GM12873 (cell line): Measurements from ENCODE around the gene SEC14L2.

Experiments
- CTCF ChIP-seq: IDR thresholded peaks from 2 replicates; pipeline ENCODE4 v1.5.1; 2012; ENCODE audit warnings: low read depth, mild to moderate bottlenecking, moderate library complexity, low read length, control low read depth; ENCODE audit not compliant: insufficient read depth; ENCODE audit errors: missing control alignments

Gene SEC14L2

GRCh38 chr22:30402028-30402765, 5.4 kb downstream of the SEC14L2 start:
- TF ChIP-seq CTCF, result no peak

GRCh38 chr22:30404307-30404706, 7.5 kb downstream of the SEC14L2 start:
- no peak for TF ChIP-seq CTCF

- TF ChIP-seq CTCF, result no peak
Observed at GRCh38 chr22:30405731-30406130, 8.9 kb downstream of the SEC14L2 start.

- no peak for TF ChIP-seq CTCF
Observed at GRCh38 chr22:30406400-30406799, 9.6 kb downstream of the SEC14L2 start.

GRCh38 chr22:30408388-30409102, 11.7 kb downstream of the SEC14L2 start:
- TF ChIP-seq CTCF, result no peak

- TF ChIP-seq CTCF, result no peak
Observed at GRCh38 chr22:30411780-30412179, 15.0 kb downstream of the SEC14L2 start.

GRCh38 chr22:30413001-30413400, 16.2 kb downstream of the SEC14L2 start:
- no peak for TF ChIP-seq CTCF
